ENCODE data around the gene RPAP2. TPM values are rescaled to one million over a fixed set of nuclear protein-coding genes. Genes with fewer than 3 reads are reported as not detected.
"Not testable (repeated sequence)": the region's sequence is repeated elsewhere in the genome, so short reads cannot be mapped to it uniquely, and the experiment has no call there.

RPAP2 gene
- total and polyA plus RNA-seq, 8 donors: 3.0 to 18.2 (median 15.3) TPM

DNA sequence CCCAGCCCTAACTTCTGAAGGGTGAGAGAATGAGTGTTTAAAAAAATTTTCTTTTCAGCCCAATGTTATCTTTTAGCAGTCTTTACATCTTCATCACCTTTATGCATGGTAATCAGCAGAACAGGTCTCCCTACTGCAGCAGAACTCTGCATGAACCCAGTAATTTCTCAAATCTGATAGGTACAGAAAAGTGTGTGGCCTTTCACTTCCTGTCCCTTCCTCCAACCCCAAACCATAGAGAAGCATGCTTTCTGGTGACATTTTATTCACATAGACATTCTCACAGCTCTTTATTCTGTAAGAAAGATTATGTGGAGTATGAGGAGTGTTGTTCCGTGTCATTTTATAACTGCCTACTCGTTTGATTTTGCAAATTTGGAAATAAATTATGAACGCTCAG is 68.6 kb downstream of the RPAP2 start:
- ATAC-seq: no peak

GRCh38 chr1:92372164-92372563 is 73.3 kb downstream of the RPAP2 start:
- DNase-seq (no peak), ATAC-seq (no peak), FAIRE-seq (no peak)
- 95 to 96% methylated on average over 2 of the region's 2 CpGs for WGBS, 2 donors
- Histone ChIP-seq H3K4me1 (no peaks in the 10 kb centered on the region), H3K4me3 (no peak overlapping the region), H3K27ac (no peak overlapping the region), H3K9me3 (no peaks in the 10 kb centered on the region), H3K36me3 (peaks cover 0 to 9% (median 3%) of the 10 kb centered on the region in 3 donors), H3K27me3 (no peaks in the 10 kb centered on the region)
- intact Hi-C loops (cut with DNase I): no loop called here
- TF ChIP-seq, protein P1, sequence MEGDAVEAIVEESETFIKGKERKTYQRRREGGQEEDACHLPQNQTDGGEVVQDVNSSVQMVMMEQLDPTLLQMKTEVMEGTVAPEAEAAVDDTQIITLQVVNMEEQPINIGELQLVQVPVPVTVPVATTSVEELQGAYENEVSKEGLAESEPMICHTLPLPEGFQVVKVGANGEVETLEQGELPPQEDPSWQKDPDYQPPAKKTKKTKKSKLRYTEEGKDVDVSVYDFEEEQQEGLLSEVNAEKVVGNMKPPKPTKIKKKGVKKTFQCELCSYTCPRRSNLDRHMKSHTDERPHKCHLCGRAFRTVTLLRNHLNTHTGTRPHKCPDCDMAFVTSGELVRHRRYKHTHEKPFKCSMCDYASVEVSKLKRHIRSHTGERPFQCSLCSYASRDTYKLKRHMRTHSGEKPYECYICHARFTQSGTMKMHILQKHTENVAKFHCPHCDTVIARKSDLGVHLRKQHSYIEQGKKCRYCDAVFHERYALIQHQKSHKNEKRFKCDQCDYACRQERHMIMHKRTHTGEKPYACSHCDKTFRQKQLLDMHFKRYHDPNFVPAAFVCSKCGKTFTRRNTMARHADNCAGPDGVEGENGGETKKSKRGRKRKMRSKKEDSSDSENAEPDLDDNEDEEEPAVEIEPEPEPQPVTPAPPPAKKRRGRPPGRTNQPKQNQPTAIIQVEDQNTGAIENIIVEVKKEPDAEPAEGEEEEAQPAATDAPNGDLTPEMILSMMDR (IDR thresholded peaks at IDR 0.05): no peak

More for the DNA sequence above, 68.6 kb downstream of the RPAP2 start:
- FAIRE-seq: no peak
- DNase-seq: no peak
- no peaks in the 10 kb centered on the region for H3K4me1 ChIP-seq
- TF ChIP-seq, protein P1 (IDR thresholded peaks at IDR 0.05): no peak
- no peak overlapping the region for H3K27ac ChIP-seq
- H3K9me3 ChIP-seq: no peaks in the 10 kb centered on the region
- intact Hi-C loops (cut with DNase I): no loop called here
- H3K27me3 ChIP-seq: no peaks in the 10 kb centered on the region
- H3K36me3 ChIP-seq: peaks cover 0 to 9% (median 3%) of the 10 kb centered on the region in 3 donors
- H3K4me3 ChIP-seq: no peak overlapping the region
- 85 to 87% methylated on average over 3 of the region's 3 CpGs for WGBS, 2 donors

DNA sequence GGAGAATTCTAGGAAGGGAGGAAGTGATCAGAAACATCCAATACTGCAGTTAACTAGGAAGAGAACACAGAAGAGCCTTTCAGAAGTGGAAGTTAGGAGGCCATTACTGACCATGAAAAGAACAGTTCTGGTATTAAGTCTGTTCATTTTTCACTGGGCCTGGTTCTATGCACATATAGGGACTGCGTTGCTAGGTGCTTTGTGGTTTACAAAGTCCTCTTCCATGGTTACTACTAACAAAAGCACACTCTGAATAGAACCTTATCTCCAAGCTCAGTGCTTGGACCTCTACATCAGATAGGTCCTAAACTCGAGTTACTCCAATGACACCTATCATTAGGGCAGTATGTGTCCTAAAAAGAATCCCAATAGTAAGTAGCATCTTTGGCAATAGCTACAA is 75.4 kb downstream of the RPAP2 start:
- H3K36me3 ChIP-seq: peaks cover 0 to 9% (median 0%) of the 10 kb centered on the region in 3 donors
- intact Hi-C loops (cut with DNase I): no loop called here
- H3K4me3 ChIP-seq: no peak overlapping the region
- H3K27ac ChIP-seq: no peak overlapping the region
- no peaks in the 10 kb centered on the region for H3K4me1 ChIP-seq
- TF ChIP-seq, protein P1 (IDR thresholded peaks at IDR 0.05): no peak
- WGBS, 2 donors: 81 to 83% methylated on average over 2 of the region's 2 CpGs
- ATAC-seq (no peak), FAIRE-seq (no peak), DNase-seq (no peak)
- no peaks in the 10 kb centered on the region for H3K9me3 ChIP-seq
- H3K27me3 ChIP-seq: no peaks in the 10 kb centered on the region

DNA sequence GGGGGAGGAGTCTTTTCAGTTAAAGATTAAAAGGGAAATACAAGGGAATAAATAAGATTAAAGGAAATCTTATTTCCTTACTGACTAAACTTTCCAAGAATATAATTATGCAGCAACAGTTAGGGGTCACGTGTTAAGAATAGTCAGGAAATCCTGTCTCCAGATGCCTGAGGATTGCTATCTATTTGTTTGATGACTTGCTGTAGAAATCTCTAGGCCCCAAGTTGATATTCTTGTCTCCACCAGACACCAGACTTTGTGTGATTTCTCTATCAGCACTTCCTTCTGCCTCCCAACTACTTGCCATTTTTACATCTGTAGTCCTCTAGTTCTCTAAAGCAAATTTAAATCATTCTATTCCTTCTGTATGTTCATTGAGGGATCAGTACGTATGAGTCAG is 77.5 kb downstream of the RPAP2 start:
- no peak for DNase-seq
- no peak overlapping the region for H3K4me3 ChIP-seq
- TF ChIP-seq, protein P1 (IDR thresholded peaks at IDR 0.05): no peak
- no peaks in the 10 kb centered on the region for H3K27me3 ChIP-seq
- no peak overlapping the region for H3K27ac ChIP-seq
- no peaks in the 10 kb centered on the region for H3K36me3 ChIP-seq
- no peak for ATAC-seq
- no peak for FAIRE-seq
- WGBS, 2 donors: 93 to 95% methylated on average over 2 of the region's 2 CpGs
- no peaks in the 10 kb centered on the region for H3K4me1 ChIP-seq
- no peaks in the 10 kb centered on the region for H3K9me3 ChIP-seq
- intact Hi-C loops (cut with DNase I): no loop called here

DNA sequence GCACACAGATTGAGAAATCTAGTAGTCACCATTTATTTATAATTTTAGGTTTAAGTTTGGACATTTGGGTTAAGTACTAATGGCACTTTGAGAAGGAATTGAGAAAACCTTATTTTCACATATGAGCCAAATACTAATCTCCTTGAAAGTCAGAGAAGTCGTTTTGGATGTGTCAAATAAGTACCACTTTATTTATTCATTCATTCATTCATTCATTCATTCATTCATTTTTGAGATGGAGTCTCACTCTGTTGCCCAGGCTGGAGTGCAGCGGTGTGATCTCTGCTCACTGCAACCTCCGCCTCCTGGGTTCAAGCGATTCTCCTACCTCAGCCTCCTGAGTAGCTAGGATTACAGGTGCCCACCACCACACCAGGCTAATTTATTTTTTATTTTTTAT is 79.1 kb downstream of the RPAP2 start:
- whole genome bisulfite sequencing, 2 donors: 92% methylated on average over 4 of the region's 4 CpGs

More for the DNA sequence above, 79.1 kb downstream of the RPAP2 start:
- DNase-seq; H3K9me3 ChIP-seq; H3K27ac ChIP-seq; FAIRE-seq; H3K4me1 ChIP-seq; H3K36me3 ChIP-seq; ATAC-seq; H3K4me3 ChIP-seq; H3K27me3 ChIP-seq; intact Hi-C loops (cut with DNase I): not testable (repeated sequence)
